IMR-90 (cell line): ENCODE data around the gene MLANA. TPM values are rescaled to one million over a fixed set of nuclear protein-coding genes. Genes with fewer than 3 reads are reported as not detected.

Source experiments
- ATAC-seq: fragments of 200-7000 bp; cut with Tn5 transposase; 2 replicates; pipeline ENCODE4 v1.9.1; 2020; ENCODE audit warnings: low read depth, mild to moderate bottlenecking, moderate library complexity
- BruUV-seq: library from RNA; stranded (reverse); fragments of 400-500 nt; replicated peaks from 2 replicates; lab custom pipeline; 2021; lab: Mats Ljungman, UMichigan
- CTCF ChIA-PET: fragments of 300-600 bp; formaldehyde crosslinking; extraction: SDS; loops from one replicate; lab custom pipeline; 2021; ENCODE audit warnings: antibody characterized with exemption; lab: Yijun Ruan, JAX
- POLR2A ChIA-PET: fragments of 300-600 bp; sonication (Branson Sonifier 250); formaldehyde crosslinking; loops from one replicate; lab custom pipeline; 2022; ENCODE audit warnings: antibody characterized with exemption; ENCODE audit not compliant: unreplicated experiment; lab: Charles Lee
- DNase-seq: peaks from one replicate; pipeline ENCODE4 v3.0.0; 2013
- H2AFZ ChIP-seq: replicated peaks from 2 replicates; pipeline ENCODE3; 2013; ENCODE audit warnings: low read length, mild to moderate bottlenecking; ENCODE audit not compliant: poor library complexity
- H2AK5ac ChIP-seq: 2 replicates; pipeline ENCODE4 v1.6.1; 2013; ENCODE audit warnings: low read depth, low read length, inconsistent platforms
- H2AK9ac ChIP-seq: replicated peaks from 2 replicates; pipeline ENCODE3; 2013; ENCODE audit warnings: mild to moderate bottlenecking, low read depth, low read length, moderate library complexity; ENCODE audit not compliant: poor library complexity
- H2BK120ac ChIP-seq: 2 replicates; pipeline ENCODE4 v1.6.1; 2013; ENCODE audit warnings: low read depth, low read length, inconsistent platforms
- H2BK15ac ChIP-seq: 3 replicates; pipeline ENCODE4 v1.6.1; 2013; ENCODE audit warnings: low read depth, low read length, inconsistent platforms
- H2BK20ac ChIP-seq: 2 replicates; pipeline ENCODE4 v1.6.1; 2013; ENCODE audit warnings: low read depth, mild to moderate bottlenecking, inconsistent platforms, low read length, moderate library complexity
- H2BK5ac ChIP-seq: 2 replicates; pipeline ENCODE4 v1.6.1; 2013; ENCODE audit warnings: mild to moderate bottlenecking, low read depth, low read length, inconsistent platforms; ENCODE audit not compliant: poor library complexity, severe bottlenecking
- H3K14ac ChIP-seq: replicated peaks from 2 replicates; pipeline ENCODE4 v1.6.1; 2013; ENCODE audit warnings: low read depth, low read length, inconsistent platforms
- H3K18ac ChIP-seq: 2 replicates; pipeline ENCODE4 v1.6.1; 2013; ENCODE audit warnings: low read depth, low read length, control low read depth
- H3K23ac ChIP-seq: 2 replicates; pipeline ENCODE4 v1.6.1; 2013; ENCODE audit warnings: low read depth, low read length, inconsistent platforms
- H3K27ac ChIP-seq: 2 replicates; pipeline ENCODE4 v1.5.1; 2013; ENCODE audit warnings: mild to moderate bottlenecking, control low read depth, low read length; ENCODE audit not compliant: insufficient read depth
- H3K27me3 ChIP-seq: 2 replicates; pipeline ENCODE4 v1.6.1; 2013; ENCODE audit warnings: low read length; ENCODE audit not compliant: control insufficient read depth, insufficient read depth
- H3K36me3 ChIP-seq: 2 replicates; pipeline ENCODE4 v1.6.1; 2013; ENCODE audit warnings: low read length, mixed read lengths; ENCODE audit not compliant: control insufficient read depth, insufficient read depth
- H3K4ac ChIP-seq: 2 replicates; pipeline ENCODE4 v1.6.1; 2013; ENCODE audit warnings: low read depth, low read length, inconsistent platforms
- H3K4me1 ChIP-seq: 2 replicates; pipeline ENCODE4 v1.6.1; 2013; ENCODE audit warnings: low read length, mixed read lengths; ENCODE audit not compliant: control insufficient read depth, insufficient read depth
- H3K4me2 ChIP-seq: 2 replicates; pipeline ENCODE4 v1.6.1; 2013; ENCODE audit warnings: low read depth, mild to moderate bottlenecking, control low read depth, low read length, moderate library complexity
- H3K4me3 ChIP-seq: 2 replicates; pipeline ENCODE4 v1.5.1; 2013; ENCODE audit warnings: low read depth, mild to moderate bottlenecking, control low read depth, low read length, moderate library complexity; ENCODE audit not compliant: insufficient read depth
- H3K56ac ChIP-seq: 2 replicates; pipeline ENCODE4 v1.6.1; 2013; ENCODE audit warnings: low read length, inconsistent platforms; ENCODE audit not compliant: insufficient read depth; ENCODE audit errors: extremely low read depth
- H3K79me1 ChIP-seq, 2 experiments: 2 replicates each; pipeline ENCODE4 v1.6.1; 2013; ENCODE audit warnings: low read length in 2 of 2, inconsistent platforms in 1 of 2, low read depth in 1 of 2
- H3K9ac ChIP-seq: 2 replicates; pipeline ENCODE4 v1.6.1; 2013; ENCODE audit warnings: low read depth, low read length, control low read depth
- H3K9me1 ChIP-seq: 2 replicates; pipeline ENCODE4 v1.6.1; 2013; ENCODE audit warnings: low read length, inconsistent platforms; ENCODE audit not compliant: insufficient read depth
- H3K9me3 ChIP-seq: 2 replicates; pipeline ENCODE4 v1.6.1; 2013; ENCODE audit warnings: low read length; ENCODE audit not compliant: control insufficient read depth, insufficient read depth
- H4K20me1 ChIP-seq: 2 replicates; pipeline ENCODE4 v1.6.1; 2013; ENCODE audit warnings: low read length, inconsistent platforms; ENCODE audit not compliant: insufficient read depth
- H4K5ac ChIP-seq: 2 replicates; pipeline ENCODE4 v1.6.1; 2013; ENCODE audit warnings: mild to moderate bottlenecking, low read depth, low read length, control low read depth
- H4K8ac ChIP-seq, 2 experiments: 2 replicates each; pipeline ENCODE4 v1.6.1; 2013; ENCODE audit warnings: low read depth in 2 of 2, low read length in 2 of 2, control low read depth in 1 of 2, inconsistent platforms in 1 of 2
- H4K91ac ChIP-seq: 2 replicates; pipeline ENCODE4 v1.6.1; 2013; ENCODE audit warnings: low read depth, low read length, inconsistent platforms; ENCODE audit not compliant: insufficient read depth
- BHLHE40 ChIP-seq: fragments of 150-350 bp; IDR thresholded peaks from 2 replicates; pipeline ENCODE4 v1.6.1; 2016; ENCODE audit warnings: mild to moderate bottlenecking, low read depth, low read length
- CEBPB ChIP-seq: IDR thresholded peaks from 2 replicates; pipeline ENCODE4 v1.6.1; 2012; ENCODE audit warnings: low read depth, low read length, improper control_type of control experiment
- CHD1 ChIP-seq: IDR thresholded peaks from 2 replicates; pipeline ENCODE4 v1.6.1; 2012; ENCODE audit warnings: low read depth, low read length, improper control_type of control experiment
- ELK1 ChIP-seq: fragments of 150-350 bp; IDR thresholded peaks from 2 replicates; pipeline ENCODE4 v1.6.1; 2016; ENCODE audit warnings: low read depth, mild to moderate bottlenecking, low read length, moderate library complexity, borderline replicate concordance
- FOS ChIP-seq: fragments of 150-350 bp; IDR thresholded peaks from 2 replicates; pipeline ENCODE4 v1.6.1; 2016; ENCODE audit warnings: low read depth, low read length
- MAFK ChIP-seq: IDR thresholded peaks from 2 replicates; pipeline ENCODE4 v1.6.1; 2012; ENCODE audit warnings: low read depth, low read length, improper control_type of control experiment
- MAZ ChIP-seq: IDR thresholded peaks from 2 replicates; pipeline ENCODE4 v1.6.1; 2012; ENCODE audit warnings: low read depth, mild to moderate bottlenecking, low read length, improper control_type of control experiment, moderate library complexity, borderline replicate concordance
- MXI1 ChIP-seq: IDR thresholded peaks from 2 replicates; pipeline ENCODE4 v1.6.1; 2012; ENCODE audit warnings: low read depth, mild to moderate bottlenecking, low read length, moderate library complexity, borderline replicate concordance
- NFE2L2 ChIP-seq: fragments of 150-350 bp; IDR thresholded peaks from 2 replicates; pipeline ENCODE4 v1.6.1; 2016; ENCODE audit warnings: low read depth, mild to moderate bottlenecking, low read length
- POLR2A ChIP-seq: IDR thresholded peaks from 2 replicates; pipeline ENCODE4 v1.6.1; 2012; ENCODE audit warnings: mild to moderate bottlenecking, low read depth, low read length
- RAD21 ChIP-seq: IDR thresholded peaks from 2 replicates; pipeline ENCODE4 v1.6.1; 2012; ENCODE audit warnings: low read length, improper control_type of control experiment
- RFX5 ChIP-seq: IDR thresholded peaks from 2 replicates; pipeline ENCODE4 v1.8.0; 2012; ENCODE audit warnings: low read depth, mild to moderate bottlenecking, low read length, moderate library complexity
- SMC3 ChIP-seq: fragments of 150-350 bp; IDR thresholded peaks from 2 replicates; pipeline ENCODE4 v1.6.1; 2016; ENCODE audit warnings: low read depth, mild to moderate bottlenecking, antibody characterized with exemption, low read length, moderate library complexity
- USF2 ChIP-seq: fragments of 150-350 bp; IDR thresholded peaks from 2 replicates; pipeline ENCODE4 v1.6.1; 2017; ENCODE audit warnings: mild to moderate bottlenecking, antibody characterized with exemption, low read length, low read depth
- dilution Hi-C: fragments of 300-500 bp; cut with HindIII; formaldehyde crosslinking; loops from one replicate; pipeline ENCODE4 v1.14.3; 2018; ENCODE audit warnings: low sequenced_read_pairs; ENCODE audit not compliant: unreplicated experiment
- in situ Hi-C: fragments of 300-500 bp; cut with MboI; formaldehyde crosslinking; loops from 3 replicates; pipeline ENCODE4 v1.14.3; 2019; ENCODE audit warnings: low sequenced_read_pairs, inconsistent platforms, mixed read lengths
- intact Hi-C: fragments of 100-400 bp; cut with micrococcal nuclease; formaldehyde crosslinking; loops from 2 replicates; pipeline ENCODE4 v1.10.0; 2022
- polyA plus RNA-seq, 3 experiments: library from polyadenylated mRNA; depleted of rRNA; stranded (reverse); fragments of >200 nt; gene quantifications; 2 replicates each; pipeline ENCODE4 v1.2.3, GENCODE V29; 2012; ENCODE audit warnings: low replicate concordance in 1 of 3
- total RNA-seq: library from RNA; depleted of rRNA; stranded (reverse); fragments of >200 nt; gene quantifications from 2 replicates; pipeline ENCODE4 v1.2.3, GENCODE V29; 2012
- TF ChIP-seq, protein P1 (sequence below): conservative IDR thresholded peaks from 2 replicates; pipeline ENCODE4 v1.5.1; 2012; ENCODE audit warnings: mild to moderate bottlenecking, low read depth, low read length, improper control_type of control experiment

MLANA gene
- total and polyA plus RNA-seq, 2 of the 4 experiments (the other 2 are of a cell fraction): not detected

- no peak overlapping the region for H3K4me2 ChIP-seq
- ATAC-seq (no peak), DNase-seq (no peak)
- no peak overlapping the region for H2AK5ac ChIP-seq
- H2BK20ac ChIP-seq: no peak overlapping the region
- H3K4ac ChIP-seq: no peak overlapping the region
- H3K18ac ChIP-seq: no peak overlapping the region
- H3K9me3 ChIP-seq: no peaks in the 10 kb centered on the region
- TF ChIP-seq POLR2A (no peak), CHD1 (no peak), ELK1 (no peak), MAZ (no peak), MAFK (no peak), USF2 (no peak), SMC3 (no peak), RFX5 (no peak), CEBPB (no peak), FOS (no peak), NFE2L2 (no peak), RAD21 (no peak), MXI1 (no peak), BHLHE40 (no peak)
- TF ChIP-seq, protein P1, sequence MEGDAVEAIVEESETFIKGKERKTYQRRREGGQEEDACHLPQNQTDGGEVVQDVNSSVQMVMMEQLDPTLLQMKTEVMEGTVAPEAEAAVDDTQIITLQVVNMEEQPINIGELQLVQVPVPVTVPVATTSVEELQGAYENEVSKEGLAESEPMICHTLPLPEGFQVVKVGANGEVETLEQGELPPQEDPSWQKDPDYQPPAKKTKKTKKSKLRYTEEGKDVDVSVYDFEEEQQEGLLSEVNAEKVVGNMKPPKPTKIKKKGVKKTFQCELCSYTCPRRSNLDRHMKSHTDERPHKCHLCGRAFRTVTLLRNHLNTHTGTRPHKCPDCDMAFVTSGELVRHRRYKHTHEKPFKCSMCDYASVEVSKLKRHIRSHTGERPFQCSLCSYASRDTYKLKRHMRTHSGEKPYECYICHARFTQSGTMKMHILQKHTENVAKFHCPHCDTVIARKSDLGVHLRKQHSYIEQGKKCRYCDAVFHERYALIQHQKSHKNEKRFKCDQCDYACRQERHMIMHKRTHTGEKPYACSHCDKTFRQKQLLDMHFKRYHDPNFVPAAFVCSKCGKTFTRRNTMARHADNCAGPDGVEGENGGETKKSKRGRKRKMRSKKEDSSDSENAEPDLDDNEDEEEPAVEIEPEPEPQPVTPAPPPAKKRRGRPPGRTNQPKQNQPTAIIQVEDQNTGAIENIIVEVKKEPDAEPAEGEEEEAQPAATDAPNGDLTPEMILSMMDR: no peak
- CTCF ChIA-PET: no interaction called here
- no peak overlapping the region for H2BK15ac ChIP-seq
- no peak overlapping the region for H3K14ac ChIP-seq
- intact Hi-C loops: no loop called here
- no peak overlapping the region for H3K23ac ChIP-seq
- in situ Hi-C loops: no loop called here
- no peak overlapping the region for H2AK9ac ChIP-seq
- no peak overlapping the region for H2AFZ ChIP-seq
- POLR2A ChIA-PET: no interaction called here
- BruUV-seq: no TSS peak
- no peak overlapping the region for H4K8ac ChIP-seq
- H3K27me3 ChIP-seq: no peaks in the 10 kb centered on the region
- H3K79me1 ChIP-seq: no peaks in the 10 kb centered on the region
- H3K4me3 ChIP-seq: no peak overlapping the region
- no peak overlapping the region for H4K5ac ChIP-seq
- no peak overlapping the region for H2BK5ac ChIP-seq
- no peak overlapping the region for H3K27ac ChIP-seq
- no peak overlapping the region for H4K91ac ChIP-seq
- no peak overlapping the region for H3K56ac ChIP-seq
- no peak overlapping the region for H2BK120ac ChIP-seq
- no peak overlapping the region for H3K9ac ChIP-seq
- no peaks in the 10 kb centered on the region for H3K36me3 ChIP-seq
- no peaks in the 10 kb centered on the region for H4K20me1 ChIP-seq
- no peaks in the 10 kb centered on the region for H3K4me1 ChIP-seq
- dilution Hi-C loops: no loop called here
- H3K9me1 ChIP-seq: peaks cover 6% of the 10 kb centered on the region; the same call in 1 of the 2 replicates
Measured at GRCh38 chr9:5900622-5901021, 9.9 kb downstream of the MLANA start.
